H9 (cell line): ENCODE data around the gene NRG2. TPM values are rescaled to one million over a fixed set of nuclear protein-coding genes. Genes with fewer than 3 reads are reported as not detected.

Source experiments
- DNase-seq: peaks from one replicate; pipeline ENCODE4 v3.0.0-alpha.2; 2017
- H2AFZ ChIP-seq: one replicate; pipeline ENCODE4 v1.6.1; 2013; ENCODE audit warnings: mild to moderate bottlenecking, low read length, control low read depth, moderate library complexity
- H2AK5ac ChIP-seq: 2 replicates; pipeline ENCODE4 v1.6.1; 2013; ENCODE audit warnings: low read length, control low read depth, mixed read lengths; ENCODE audit not compliant: insufficient read length
- H2BK120ac ChIP-seq: one replicate; pipeline ENCODE4 v1.6.1; 2013; ENCODE audit warnings: low read depth, mild to moderate bottlenecking, low read length, control low read depth, inconsistent platforms; ENCODE audit not compliant: poor library complexity, severe bottlenecking
- H2BK12ac ChIP-seq: 2 replicates; pipeline ENCODE4 v1.6.1; 2013; ENCODE audit warnings: low read length, control low read depth, mixed read lengths, low read depth; ENCODE audit not compliant: insufficient read length
- H2BK15ac ChIP-seq: 2 replicates; pipeline ENCODE4 v1.6.1; 2013; ENCODE audit warnings: low read depth, low read length, control low read depth
- H2BK20ac ChIP-seq: one replicate; pipeline ENCODE4 v1.6.1; 2013; ENCODE audit warnings: low read depth, mild to moderate bottlenecking, low read length, control low read depth, inconsistent platforms; ENCODE audit not compliant: poor library complexity, severe bottlenecking
- H2BK5ac ChIP-seq: 2 replicates; pipeline ENCODE4 v1.6.1; 2013; ENCODE audit warnings: low read length, control low read depth, mixed read lengths; ENCODE audit not compliant: insufficient read length
- H3K14ac ChIP-seq: 2 replicates; pipeline ENCODE4 v1.6.1; 2013; ENCODE audit warnings: low read length, control low read depth; ENCODE audit not compliant: insufficient read depth
- H3K18ac ChIP-seq: 2 replicates; pipeline ENCODE4 v1.6.1; 2013; ENCODE audit warnings: low read depth, mild to moderate bottlenecking, mixed read lengths, low read length, control low read depth; ENCODE audit not compliant: insufficient read length
- H3K23ac ChIP-seq: 2 replicates; pipeline ENCODE4 v1.6.1; 2013; ENCODE audit warnings: low read length, control low read depth, mixed read lengths, low read depth; ENCODE audit not compliant: insufficient read length
- H3K23me2 ChIP-seq: 2 replicates; pipeline ENCODE4 v1.6.1; 2013; ENCODE audit warnings: low read depth, mild to moderate bottlenecking, mixed read lengths, low read length, control low read depth; ENCODE audit not compliant: insufficient read length, poor library complexity, severe bottlenecking
- H3K27ac ChIP-seq: 2 replicates; pipeline ENCODE4 v1.5.1; 2013; ENCODE audit warnings: low read length, control low read depth, mixed read lengths, low read depth; ENCODE audit not compliant: insufficient read length
- H3K27me3 ChIP-seq: 2 replicates; pipeline ENCODE4 v1.6.1; 2013; ENCODE audit warnings: low read length, control low read depth, inconsistent platforms; ENCODE audit not compliant: insufficient read depth
- H3K4ac ChIP-seq: 2 replicates; pipeline ENCODE4 v1.6.1; 2013; ENCODE audit warnings: low read depth, mild to moderate bottlenecking, control low read depth, inconsistent platforms, low read length, moderate library complexity
- H3K4me1 ChIP-seq: 2 replicates; pipeline ENCODE4 v1.6.1; 2013; ENCODE audit warnings: low read length, control low read depth, inconsistent platforms; ENCODE audit not compliant: insufficient read depth
- H3K4me2 ChIP-seq: 2 replicates; pipeline ENCODE4 v1.6.1; 2013; ENCODE audit warnings: low read length, control low read depth, mixed read lengths; ENCODE audit not compliant: insufficient read length, insufficient read depth
- H3K56ac ChIP-seq: 2 replicates; pipeline ENCODE4 v1.6.1; 2013; ENCODE audit warnings: low read depth, mild to moderate bottlenecking, mixed read lengths, low read length, control low read depth; ENCODE audit not compliant: insufficient read length
- H3K79me1 ChIP-seq: 2 replicates; pipeline ENCODE4 v1.6.1; 2013; ENCODE audit warnings: low read depth, mild to moderate bottlenecking, moderate library complexity, low read length, control low read depth, inconsistent platforms; ENCODE audit not compliant: insufficient read depth, poor library complexity, severe bottlenecking
- H3K79me2 ChIP-seq: 2 replicates; pipeline ENCODE4 v1.6.1; 2013; ENCODE audit warnings: low read length, control low read depth, inconsistent platforms; ENCODE audit not compliant: insufficient read depth
- H3K9ac ChIP-seq: 2 replicates; pipeline ENCODE4 v1.6.1; 2013; ENCODE audit warnings: low read length, control low read depth, mixed read lengths; ENCODE audit not compliant: insufficient read length; ENCODE audit errors: extremely low read depth
- H3K9me3 ChIP-seq: one replicate; pipeline ENCODE4 v1.6.1; 2013; ENCODE audit warnings: low read depth, low read length, inconsistent platforms; ENCODE audit not compliant: control insufficient read depth
- H3T11ph ChIP-seq: one replicate; pipeline ENCODE4 v1.6.1; 2013; ENCODE audit warnings: mild to moderate bottlenecking, low read length, control low read depth, inconsistent platforms
- H4K20me1 ChIP-seq: one replicate; pipeline ENCODE4 v1.6.1; 2013; ENCODE audit not compliant: control insufficient read depth, insufficient read length, insufficient read depth
- H4K5ac ChIP-seq: 2 replicates; pipeline ENCODE4 v1.6.1; 2013; ENCODE audit warnings: low read depth, mild to moderate bottlenecking, mixed read lengths, low read length, control low read depth; ENCODE audit not compliant: insufficient read length
- H4K8ac ChIP-seq: replicated peaks from 2 replicates; pipeline ENCODE4 v1.6.1; 2013; ENCODE audit warnings: low read length, control low read depth, mixed read lengths, low read depth; ENCODE audit not compliant: insufficient read length
- H4K91ac ChIP-seq: 2 replicates; pipeline ENCODE4 v1.6.1; 2013; ENCODE audit warnings: low read depth, mild to moderate bottlenecking, moderate library complexity, mixed read lengths, low read length, control low read depth; ENCODE audit not compliant: insufficient read length
- H3K27ac Mint-ChIP-seq, 3 experiments: 2 replicates in 2 of 3; 3 replicates in 1 of 3; pipeline ENCODE4 v1.8.0; 2020 to 2021; ENCODE audit warnings: mixed read lengths in 3 of 3, mild to moderate bottlenecking in 1 of 3, moderate library complexity in 1 of 3
- H3K27me3 Mint-ChIP-seq: 2 replicates; pipeline ENCODE4 v1.8.0; 2021; ENCODE audit warnings: low read depth, mild to moderate bottlenecking, moderate library complexity, mixed read lengths
- H3K36me3 Mint-ChIP-seq, 3 experiments: 2 replicates in 2 of 3; 3 replicates in 1 of 3; pipeline ENCODE4 v1.8.0; 2020 to 2021; ENCODE audit warnings: low read depth in 3 of 3, mixed read lengths in 3 of 3; ENCODE audit not compliant: insufficient read depth in 1 of 3
- H3K4me1 Mint-ChIP-seq, 2 experiments: 2 replicates each; pipeline ENCODE4 v1.8.0; 2020; ENCODE audit warnings: mixed read lengths in 2 of 2
- H3K4me3 Mint-ChIP-seq, 2 experiments: 2 replicates in 1 of 2; 3 replicates in 1 of 2; pipeline ENCODE4 v1.8.0; 2020 to 2021; ENCODE audit warnings: mild to moderate bottlenecking in 2 of 2, mixed read lengths in 2 of 2, moderate library complexity in 1 of 2
- H3K9me3 Mint-ChIP-seq, 2 experiments: 2 replicates in 1 of 2; 3 replicates in 1 of 2; pipeline ENCODE4 v1.8.0; 2020; ENCODE audit warnings: mild to moderate bottlenecking in 2 of 2, mixed read lengths in 2 of 2, moderate library complexity in 1 of 2
- WGBS: extraction: QIAGEN DNeasy Blood & Tissue Kit; methylation state at CpG from one replicate; pipeline ENCODE4 v1.1.7; 2013; ENCODE audit warnings: missing lambda C conversion rate, low lambda C conversion rate, mixed read lengths; ENCODE audit not compliant: insufficient read length; ENCODE audit errors: extremely low coverage; 5-methylcytosine and 5-hydroxymethylcytosine counted together
- total RNA-seq: library from RNA; stranded (reverse); gene quantifications from 2 replicates; pipeline ENCODE4 v1.2.1, GENCODE V29; 2021
- TF ChIP-seq, protein P1 (sequence below): fragments of 200-600 bp; sonication (generic); conservative IDR thresholded peaks from 3 replicates; pipeline ENCODE4 v1.8.0; 2021; ENCODE audit warnings: antibody characterized with exemption, mild to moderate bottlenecking

Gene NRG2
- total RNA-seq, 1 experiment from 2014 or later, result not detected

GRCh38 chr5:139904816-139905661 is 138.1 kb downstream of the NRG2 start:
- Mint-ChIP-seq H3K4me1 (peaks cover 7 to 13% of the 10 kb centered on the region in 2 experiments), H3K4me3 (peak overlapping the region; percentile 60 to 76), H3K36me3 (no peaks in the 10 kb centered on the region; a peak in 1 of 7 replicates), H3K27me3 (peaks cover 46% of the 10 kb centered on the region), H3K9me3 (no peaks in the 10 kb centered on the region), H3K27ac (no peak overlapping the region)
- TF ChIP-seq, protein P1, sequence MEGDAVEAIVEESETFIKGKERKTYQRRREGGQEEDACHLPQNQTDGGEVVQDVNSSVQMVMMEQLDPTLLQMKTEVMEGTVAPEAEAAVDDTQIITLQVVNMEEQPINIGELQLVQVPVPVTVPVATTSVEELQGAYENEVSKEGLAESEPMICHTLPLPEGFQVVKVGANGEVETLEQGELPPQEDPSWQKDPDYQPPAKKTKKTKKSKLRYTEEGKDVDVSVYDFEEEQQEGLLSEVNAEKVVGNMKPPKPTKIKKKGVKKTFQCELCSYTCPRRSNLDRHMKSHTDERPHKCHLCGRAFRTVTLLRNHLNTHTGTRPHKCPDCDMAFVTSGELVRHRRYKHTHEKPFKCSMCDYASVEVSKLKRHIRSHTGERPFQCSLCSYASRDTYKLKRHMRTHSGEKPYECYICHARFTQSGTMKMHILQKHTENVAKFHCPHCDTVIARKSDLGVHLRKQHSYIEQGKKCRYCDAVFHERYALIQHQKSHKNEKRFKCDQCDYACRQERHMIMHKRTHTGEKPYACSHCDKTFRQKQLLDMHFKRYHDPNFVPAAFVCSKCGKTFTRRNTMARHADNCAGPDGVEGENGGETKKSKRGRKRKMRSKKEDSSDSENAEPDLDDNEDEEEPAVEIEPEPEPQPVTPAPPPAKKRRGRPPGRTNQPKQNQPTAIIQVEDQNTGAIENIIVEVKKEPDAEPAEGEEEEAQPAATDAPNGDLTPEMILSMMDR, result no peak
- Histone ChIP-seq H2AFZ (no peak overlapping the region), H2BK12ac (no peak overlapping the region), H4K8ac (no peak overlapping the region), H3K4me2 (peak overlapping the region; percentile 53), H2BK20ac (no peak overlapping the region), H3K27ac (no peak overlapping the region), H3K27me3 (peaks cover 43% of the 10 kb centered on the region), H3K79me1 (no peaks in the 10 kb centered on the region), H4K5ac (no peak overlapping the region), H3K14ac (no peak overlapping the region), H3K23ac (no peak overlapping the region), H3K9ac (no peak overlapping the region), H3K56ac (no peak overlapping the region), H2AK5ac (no peak overlapping the region), H3T11ph (no peak overlapping the region), H3K9me3 (no peaks in the 10 kb centered on the region), H2BK15ac (no peak overlapping the region), H3K18ac (no peak overlapping the region), H2BK5ac (no peak overlapping the region), H3K79me2 (no peaks in the 10 kb centered on the region), H3K4me1 (no peaks in the 10 kb centered on the region), H4K20me1 (no peaks in the 10 kb centered on the region), H3K23me2 (peaks cover 14% of the 10 kb centered on the region), H3K4ac (no peak overlapping the region), H2BK120ac (no peak overlapping the region), H4K91ac (no peak overlapping the region)
- WGBS, result no CpG with 5 or more reads among the region's 22 CpGs
- peak; percentile 84 for DNase-seq
